Heart left ventricle (tissue), 16 donors: ENCODE data around the gene ASTL. TPM values are rescaled to one million over a fixed set of nuclear protein-coding genes. Genes with fewer than 3 reads are reported as not detected.

Experiments
- ATAC-seq, 4 donors: fragments of 200-7000 bp; cut with Tn5 transposase; one replicate each; pipeline ENCODE4 v1.9.1; 2020 to 2022; ENCODE audit warnings: moderate library complexity in 4 of 4, mild to moderate bottlenecking in 3 of 4, moderate number of reproducible peaks in 1 of 4
- DNase-seq, 5 donors: peaks; one replicate each; pipeline ENCODE4 v3.0.0-alpha.2; 2020
- H3K27ac ChIP-seq, 12 donors: fragments of 200-600 bp; sonication (generic) in 4 of 12; one replicate each; pipeline versions ENCODE4 v1.5.0 to v1.8.0; 2016 to 2022; ENCODE audit warnings: mild to moderate bottlenecking in 2 of 12
- H3K27me3 ChIP-seq, 9 donors: fragments of 200-600 bp; sonication (generic) in 2 of 9; one replicate each; pipeline versions ENCODE4 v1.5.1 to v1.8.0; 2016 to 2022; ENCODE audit warnings: mild to moderate bottlenecking in 3 of 9
- H3K36me3 ChIP-seq, 9 donors: fragments of 200-600 bp; sonication (generic) in 2 of 9; one replicate each; pipeline versions ENCODE4 v1.5.0 to v1.8.0; 2018 to 2022; ENCODE audit warnings: mild to moderate bottlenecking in 2 of 9
- H3K4me1 ChIP-seq, 12 donors: fragments of 200-600 bp; sonication (generic) in 4 of 12; one replicate each; pipeline versions ENCODE4 v1.5.0 to v1.8.0; 2016 to 2022; ENCODE audit warnings: mild to moderate bottlenecking in 3 of 12
- H3K4me3 ChIP-seq, 12 donors: fragments of 200-600 bp; sonication (generic) in 4 of 12; one replicate each; pipeline versions ENCODE4 v1.5.0 to v1.8.0; 2017 to 2022; ENCODE audit warnings: mild to moderate bottlenecking in 9 of 12, moderate library complexity in 4 of 12
- H3K9me3 ChIP-seq, 12 donors: fragments of 200-600 bp; sonication (generic) in 4 of 12; one replicate each; pipeline versions ENCODE4 v1.5.0 to v1.8.0; 2016 to 2022; ENCODE audit warnings: mild to moderate bottlenecking in 1 of 12
- POLR2A ChIP-seq, 2 donors: fragments of 450-650 bp; IDR thresholded peaks; one replicate each; pipeline ENCODE4 v1.6.1; 2017; ENCODE audit warnings: antibody characterized with exemption in 2 of 2, mild to moderate bottlenecking in 2 of 2, moderate library complexity in 2 of 2
- WGBS, 4 donors: extraction: QIAGEN DNeasy Blood & Tissue Kit in 2 of 4; methylation state at CpG; one replicate each; pipeline versions ENCODE4 v1.1.5 to v1.1.7; 2013 to 2018; 5-methylcytosine and 5-hydroxymethylcytosine counted together
- intact Hi-C, 10 donors: fragments of 100-400 bp; cut with DNase I; formaldehyde crosslinking; loops; one replicate each; pipeline versions ENCODE4 v1.11.1 to v1.14.2; 2022
- polyA plus RNA-seq, 2 donors: library from polyadenylated mRNA; stranded (reverse); fragments of 200-250 nt; gene quantifications; one replicate each; pipeline ENCODE4 v1.2.3, GENCODE V29; 2013
- total RNA-seq, 9 donors: library from RNA; depleted of rRNA in 2 of 9; stranded (reverse); fragments of >200 nt in 2 of 9; fragmentation: NEBNext Ultra II Directional in 3 of 9; extraction: Animal tissue kit (Norgen Biotek cat#: 25700) in 3 of 9; gene quantifications; one replicate each; pipeline versions ENCODE4 v1.1.0 to v1.2.4, GENCODE V29; 2016 to 2023
- TF ChIP-seq, protein P1 (sequence below), 12 donors: fragments of 200-600 bp; sonication (generic) in 4 of 12; IDR thresholded peaks; one replicate each; pipeline versions ENCODE4 v1.5.0 to v1.8.0; 2018 to 2022; ENCODE audit warnings: antibody characterized with exemption in 12 of 12, mild to moderate bottlenecking in 5 of 12
- donor health status: ischemic (EF 13 %, LVEDD 7.1; RV severe dilation, severe dysfunction).
- donor health status: healthy with polysubstance abuse.
- donor health status: DM: no; HTN: yes; CAD: no.
- donor health status: DM: no; HTN: no; CAD: no.
- donor health status: ischemic (EF 25% LVEDD 6.9; RV normal size, moderate dysfunction).
- donor health status: ischemic (EF 25% LVEDD 5.7; RV mildly dilated, moderate dysfunction).
- donor health status: healthy.
- donor health status: DM: yes; HTN: yes; CAD: no.
- donor health status: ischemic (EF 35%, LVEDD 5.7; RV mildly dilated, moderate dysfunction).
- donor health status: nonischemic (EF 11% LVEDD 7.7; RV severe dilation, severe dysfunction).
- donor health status: DM: yes; HTN: yes; CAD: no.
- donor health status: PGD.
- donor health status: ischemic (EF 29% LVEDD 5.4; RV normal size, mild dysfunction).
- donor health status: nonischemic (EF 23%, LVEDD 6.1; RV moderate dilation, normal function).

Gene ASTL
- total and polyA plus RNA-seq, 11 donors, result 0.14 TPM; not detected in 10

- TF ChIP-seq, protein P1, sequence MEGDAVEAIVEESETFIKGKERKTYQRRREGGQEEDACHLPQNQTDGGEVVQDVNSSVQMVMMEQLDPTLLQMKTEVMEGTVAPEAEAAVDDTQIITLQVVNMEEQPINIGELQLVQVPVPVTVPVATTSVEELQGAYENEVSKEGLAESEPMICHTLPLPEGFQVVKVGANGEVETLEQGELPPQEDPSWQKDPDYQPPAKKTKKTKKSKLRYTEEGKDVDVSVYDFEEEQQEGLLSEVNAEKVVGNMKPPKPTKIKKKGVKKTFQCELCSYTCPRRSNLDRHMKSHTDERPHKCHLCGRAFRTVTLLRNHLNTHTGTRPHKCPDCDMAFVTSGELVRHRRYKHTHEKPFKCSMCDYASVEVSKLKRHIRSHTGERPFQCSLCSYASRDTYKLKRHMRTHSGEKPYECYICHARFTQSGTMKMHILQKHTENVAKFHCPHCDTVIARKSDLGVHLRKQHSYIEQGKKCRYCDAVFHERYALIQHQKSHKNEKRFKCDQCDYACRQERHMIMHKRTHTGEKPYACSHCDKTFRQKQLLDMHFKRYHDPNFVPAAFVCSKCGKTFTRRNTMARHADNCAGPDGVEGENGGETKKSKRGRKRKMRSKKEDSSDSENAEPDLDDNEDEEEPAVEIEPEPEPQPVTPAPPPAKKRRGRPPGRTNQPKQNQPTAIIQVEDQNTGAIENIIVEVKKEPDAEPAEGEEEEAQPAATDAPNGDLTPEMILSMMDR (IDR thresholded peaks at IDR 0.05), result no peak
- no peak for TF ChIP-seq POLR2A (IDR thresholded peaks at IDR 0.05)
- no peak for ATAC-seq
- Histone ChIP-seq H3K27ac (no peak overlapping the region), H3K4me3 (no peak overlapping the region), H3K36me3 (no peaks in the 10 kb centered on the region), H3K4me1 (peaks cover 0 to 6% (median 0%) of the 10 kb centered on the region in 12 donors), H3K27me3 (no peaks in the 10 kb centered on the region), H3K9me3 (peaks cover 0 to 8% (median 0%) of the 10 kb centered on the region in 12 donors)
- intact Hi-C loops, result loop anchor here in 5 of 10 donors (5.0 to 10.0 kb wide), 5 partner anchors 33 to 178 kb away; partner anchors contain the start of genes ASTL (in 4 of the 5), ADRA2B (in 2 of the 5) and ANKRD36C (in 1 of the 5)
- 88 to 94% (median 90%) methylated on average over 3 of the region's 3 CpGs for WGBS, 4 donors
- DNase-seq, result no peak
These were observed 32.3 kb upstream of the ASTL start for GRCh38 chr2:96170626-96171025.

DNA sequence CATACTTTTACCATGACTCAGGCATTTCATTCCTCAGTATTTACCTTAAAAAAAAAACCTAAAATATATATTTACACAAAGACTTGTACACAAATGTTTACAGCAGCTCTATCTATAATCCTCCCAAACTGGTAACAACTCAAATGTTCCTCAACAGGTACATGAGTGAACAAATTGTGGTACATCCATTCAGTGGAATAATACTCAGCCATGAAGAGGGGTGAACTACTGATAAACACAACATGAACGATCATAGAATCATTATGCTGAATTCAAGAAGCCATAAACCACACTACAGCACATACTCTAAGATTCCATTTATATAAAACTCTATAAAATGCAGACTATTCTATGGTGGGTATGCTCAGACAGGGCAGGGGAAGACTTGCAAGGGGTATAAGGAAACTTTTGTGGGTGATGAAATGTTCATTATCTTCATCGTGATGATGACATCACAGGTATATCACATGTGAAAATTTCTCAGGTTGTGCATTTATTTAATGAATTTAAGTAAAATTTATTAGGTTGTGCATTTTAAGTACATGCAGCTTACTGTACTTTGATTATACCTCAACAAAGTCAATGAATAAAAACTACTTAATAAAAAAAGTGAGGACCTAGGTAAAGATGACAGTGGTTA, 31.7 kb upstream of the ASTL start:
- intact Hi-C loops, result loop anchor here in 5 of 10 donors (5.0 to 10.0 kb wide), 5 partner anchors 33 to 178 kb away; partner anchors contain the start of genes ASTL (in 4 of the 5), ADRA2B (in 2 of the 5) and ANKRD36C (in 1 of the 5)
- WGBS, 4 donors, result 77 to 88% (median 82%) methylated on average over 2 of the region's 2 CpGs
- DNase-seq (no peak), ATAC-seq (no peak)
- H3K9me3 ChIP-seq, result peaks cover 0 to 8% (median 0%) of the 10 kb centered on the region in 12 donors
- no peak for TF ChIP-seq POLR2A (IDR thresholded peaks at IDR 0.05)
- TF ChIP-seq, protein P1 (IDR thresholded peaks at IDR 0.05), result no peak
- no peak overlapping the region for H3K4me3 ChIP-seq
- peaks cover 0 to 6% (median 0%) of the 10 kb centered on the region in 12 donors for H3K4me1 ChIP-seq
- H3K27ac ChIP-seq, result no peak overlapping the region
- no peaks in the 10 kb centered on the region for H3K36me3 ChIP-seq
- peaks cover 0 to 5% (median 0%) of the 10 kb centered on the region in 9 donors for H3K27me3 ChIP-seq

GRCh38 chr2:96167407-96168013, 29.2 kb upstream of the ASTL start:
- DNase-seq, result no peak
- TF ChIP-seq POLR2A (IDR thresholded peaks at IDR 0.05), result no peak
- TF ChIP-seq, protein P1 (IDR thresholded peaks at IDR 0.05), result no peak
- no peaks in the 10 kb centered on the region for H3K36me3 ChIP-seq
- ATAC-seq, result no peak
- H3K4me3 ChIP-seq, result no peak overlapping the region
- peaks cover 0 to 8% (median 0%) of the 10 kb centered on the region in 12 donors for H3K9me3 ChIP-seq
- 83 to 92% (median 85%) methylated on average over 6 of the region's 6 CpGs for WGBS, 4 donors
- peaks cover 0 to 19% (median 0%) of the 10 kb centered on the region in 12 donors for H3K4me1 ChIP-seq
- H3K27ac ChIP-seq, result no peak overlapping the region
- H3K27me3 ChIP-seq, result peaks cover 0 to 5% (median 0%) of the 10 kb centered on the region in 9 donors
- intact Hi-C loops, result no loop called here
